ENCODE results near the gene ARMC8.
"Not testable (repeated sequence)": the region's sequence is repeated elsewhere in the genome, so short reads cannot be mapped to it uniquely, and the experiment has no call there.

The ARMC8 gene
- 52.7 to 65.7 (median 61.6) reads per million in 3 donors for total RNA-seq

GRCh38 chr3:138187296-138188012 lies at the start of gene ARMC8:
TSS of gene ARMC8 (plus strand) at chr3:138187301. CDS start at chr3:138187555, 254 bp downstream.
- H3K27me3 ChIP-seq (replicated peaks; ENCODE audit: control insufficient read depth, insufficient read depth, low read length, poor library complexity, severe bottlenecking): peaks cover 8% of the 10 kb centered on the region
- peak within 1 kb of the TSS; percentile 99 for H3K4me3 ChIP-seq (ENCODE audit: insufficient read depth, low read depth, low read length, poor library complexity, severe bottlenecking)
- H3K27ac ChIP-seq (ENCODE audit: insufficient read depth, low read length, poor library complexity, severe bottlenecking): peak within 1 kb of the TSS; percentile 90
- DNase-seq: peak in 1 of 3 donors; percentile 4
- H3K4me1 ChIP-seq (ENCODE audit: control insufficient read depth, insufficient read depth, low read length, poor library complexity, severe bottlenecking): peaks cover 10% of the 10 kb centered on the region
- no peaks in the 10 kb centered on the region for H3K9me3 ChIP-seq (ENCODE audit: control insufficient read depth, low read length)
- H3K36me3 ChIP-seq (ENCODE audit: control insufficient read depth, insufficient read depth, low read length): peaks cover 2% of the 10 kb centered on the region

- DNase-seq: no peak
- Histone ChIP-seq H3K27me3 (replicated peaks; ENCODE audit: control insufficient read depth, insufficient read depth, low read length, poor library complexity, severe bottlenecking) (no peaks in the 10 kb centered on the region), H3K9me3 (ENCODE audit: control insufficient read depth, low read length) (no peaks in the 10 kb centered on the region), H3K27ac (ENCODE audit: insufficient read depth, low read length, poor library complexity, severe bottlenecking) (no peak overlapping the region), H3K4me1 (ENCODE audit: control insufficient read depth, insufficient read depth, low read length, poor library complexity, severe bottlenecking) (no peaks in the 10 kb centered on the region), H3K4me3 (ENCODE audit: insufficient read depth, low read depth, low read length, poor library complexity, severe bottlenecking) (no peak overlapping the region), H3K36me3 (ENCODE audit: control insufficient read depth, insufficient read depth, low read length) (no peaks in the 10 kb centered on the region)
These were observed 49.2 kb upstream of the ARMC8 start for GRCh38 chr3:138137861-138138260.

- H3K27me3 ChIP-seq (replicated peaks; ENCODE audit: control insufficient read depth, insufficient read depth, low read length, poor library complexity, severe bottlenecking): no peaks in the 10 kb centered on the region
- no peak overlapping the region for H3K4me3 ChIP-seq (ENCODE audit: insufficient read depth, low read depth, low read length, poor library complexity, severe bottlenecking)
- H3K4me1 ChIP-seq (ENCODE audit: control insufficient read depth, insufficient read depth, low read length, poor library complexity, severe bottlenecking): no peaks in the 10 kb centered on the region
- no peak overlapping the region for H3K27ac ChIP-seq (ENCODE audit: insufficient read depth, low read length, poor library complexity, severe bottlenecking)
- H3K36me3 ChIP-seq (ENCODE audit: control insufficient read depth, insufficient read depth, low read length): no peaks in the 10 kb centered on the region
- no peaks in the 10 kb centered on the region for H3K9me3 ChIP-seq (ENCODE audit: control insufficient read depth, low read length)
- DNase-seq: no peak
These were observed 47.4 kb upstream of the ARMC8 start for GRCh38 chr3:138139691-138140090.

- no peak overlapping the region for H3K27ac ChIP-seq (ENCODE audit: insufficient read depth, low read length, poor library complexity, severe bottlenecking)
- H3K27me3 ChIP-seq (replicated peaks; ENCODE audit: control insufficient read depth, insufficient read depth, low read length, poor library complexity, severe bottlenecking): no peaks in the 10 kb centered on the region
- no peaks in the 10 kb centered on the region for H3K9me3 ChIP-seq (ENCODE audit: control insufficient read depth, low read length)
- no peak overlapping the region for H3K4me3 ChIP-seq (ENCODE audit: insufficient read depth, low read depth, low read length, poor library complexity, severe bottlenecking)
- no peaks in the 10 kb centered on the region for H3K4me1 ChIP-seq (ENCODE audit: control insufficient read depth, insufficient read depth, low read length, poor library complexity, severe bottlenecking)
- no peak for DNase-seq
- no peaks in the 10 kb centered on the region for H3K36me3 ChIP-seq (ENCODE audit: control insufficient read depth, insufficient read depth, low read length)
These were observed 46.2 kb upstream of the ARMC8 start for GRCh38 chr3:138140940-138141339.

GRCh38 chr3:138142181-138142580 lies 44.9 kb upstream of the ARMC8 start:
- H3K4me3 ChIP-seq (ENCODE audit: insufficient read depth, low read depth, low read length, poor library complexity, severe bottlenecking); H3K36me3 ChIP-seq (ENCODE audit: control insufficient read depth, insufficient read depth, low read length); H3K27ac ChIP-seq (ENCODE audit: insufficient read depth, low read length, poor library complexity, severe bottlenecking); H3K27me3 ChIP-seq (replicated peaks; ENCODE audit: control insufficient read depth, insufficient read depth, low read length, poor library complexity, severe bottlenecking); H3K9me3 ChIP-seq (ENCODE audit: control insufficient read depth, low read length); DNase-seq; H3K4me1 ChIP-seq (ENCODE audit: control insufficient read depth, insufficient read depth, low read length, poor library complexity, severe bottlenecking): not testable (repeated sequence)

GRCh38 chr3:138148503-138148902 lies 38.6 kb upstream of the ARMC8 start:
- no peak for DNase-seq
- Histone ChIP-seq H3K36me3 (ENCODE audit: control insufficient read depth, insufficient read depth, low read length) (no peaks in the 10 kb centered on the region), H3K4me1 (ENCODE audit: control insufficient read depth, insufficient read depth, low read length, poor library complexity, severe bottlenecking) (no peaks in the 10 kb centered on the region), H3K9me3 (ENCODE audit: control insufficient read depth, low read length) (no peaks in the 10 kb centered on the region), H3K27me3 (replicated peaks; ENCODE audit: control insufficient read depth, insufficient read depth, low read length, poor library complexity, severe bottlenecking) (no peaks in the 10 kb centered on the region), H3K27ac (ENCODE audit: insufficient read depth, low read length, poor library complexity, severe bottlenecking) (no peak overlapping the region), H3K4me3 (ENCODE audit: insufficient read depth, low read depth, low read length, poor library complexity, severe bottlenecking) (no peak overlapping the region)

GRCh38 chr3:138154534-138154933 lies 32.6 kb upstream of the ARMC8 start:
- no peaks in the 10 kb centered on the region for H3K36me3 ChIP-seq (ENCODE audit: control insufficient read depth, insufficient read depth, low read length)

GRCh38 chr3:138157743-138158142 lies 29.4 kb upstream of the ARMC8 start:
- no peak for DNase-seq
- no peak overlapping the region for H3K4me3 ChIP-seq (ENCODE audit: insufficient read depth, low read depth, low read length, poor library complexity, severe bottlenecking)

More at GRCh38 chr3:138154534-138154933, 32.6 kb upstream of the ARMC8 start:
- Histone ChIP-seq H3K4me1 (ENCODE audit: control insufficient read depth, insufficient read depth, low read length, poor library complexity, severe bottlenecking) (no peaks in the 10 kb centered on the region), H3K9me3 (ENCODE audit: control insufficient read depth, low read length) (no peaks in the 10 kb centered on the region), H3K27me3 (replicated peaks; ENCODE audit: control insufficient read depth, insufficient read depth, low read length, poor library complexity, severe bottlenecking) (no peaks in the 10 kb centered on the region), H3K27ac (ENCODE audit: insufficient read depth, low read length, poor library complexity, severe bottlenecking) (no peak overlapping the region), H3K4me3 (ENCODE audit: insufficient read depth, low read depth, low read length, poor library complexity, severe bottlenecking) (no peak overlapping the region)
- no peak for DNase-seq

GRCh38 chr3:138165061-138165460 lies 22.0 kb upstream of the ARMC8 start:
- DNase-seq: no peak
- Histone ChIP-seq H3K27ac (ENCODE audit: insufficient read depth, low read length, poor library complexity, severe bottlenecking) (no peak overlapping the region), H3K4me3 (ENCODE audit: insufficient read depth, low read depth, low read length, poor library complexity, severe bottlenecking) (no peak overlapping the region), H3K36me3 (ENCODE audit: control insufficient read depth, insufficient read depth, low read length) (peaks cover 49% of the 10 kb centered on the region), H3K27me3 (replicated peaks; ENCODE audit: control insufficient read depth, insufficient read depth, low read length, poor library complexity, severe bottlenecking) (no peaks in the 10 kb centered on the region), H3K9me3 (ENCODE audit: control insufficient read depth, low read length) (no peaks in the 10 kb centered on the region), H3K4me1 (ENCODE audit: control insufficient read depth, insufficient read depth, low read length, poor library complexity, severe bottlenecking) (no peaks in the 10 kb centered on the region)

More at GRCh38 chr3:138157743-138158142, 29.4 kb upstream of the ARMC8 start:
- Histone ChIP-seq H3K27me3 (replicated peaks; ENCODE audit: control insufficient read depth, insufficient read depth, low read length, poor library complexity, severe bottlenecking) (no peaks in the 10 kb centered on the region), H3K27ac (ENCODE audit: insufficient read depth, low read length, poor library complexity, severe bottlenecking) (no peak overlapping the region), H3K36me3 (ENCODE audit: control insufficient read depth, insufficient read depth, low read length) (peaks cover 5% of the 10 kb centered on the region), H3K9me3 (ENCODE audit: control insufficient read depth, low read length) (no peaks in the 10 kb centered on the region), H3K4me1 (ENCODE audit: control insufficient read depth, insufficient read depth, low read length, poor library complexity, severe bottlenecking) (no peaks in the 10 kb centered on the region)

- Histone ChIP-seq H3K4me3 (ENCODE audit: insufficient read depth, low read depth, low read length, poor library complexity, severe bottlenecking) (no peak overlapping the region), H3K9me3 (ENCODE audit: control insufficient read depth, low read length) (no peaks in the 10 kb centered on the region), H3K27me3 (replicated peaks; ENCODE audit: control insufficient read depth, insufficient read depth, low read length, poor library complexity, severe bottlenecking) (no peaks in the 10 kb centered on the region), H3K27ac (ENCODE audit: insufficient read depth, low read length, poor library complexity, severe bottlenecking) (no peak overlapping the region), H3K36me3 (ENCODE audit: control insufficient read depth, insufficient read depth, low read length) (peaks cover 27% of the 10 kb centered on the region), H3K4me1 (ENCODE audit: control insufficient read depth, insufficient read depth, low read length, poor library complexity, severe bottlenecking) (peaks cover 17% of the 10 kb centered on the region)
- no peak for DNase-seq
These were observed 14.5 kb upstream of the ARMC8 start for GRCh38 chr3:138172625-138173024.

All from effector memory CD4-positive, alpha-beta T cell (primary cell).